ENCODE measurements around the gene HLA-F. TPM values are rescaled to one million over a fixed set of nuclear protein-coding genes. Genes with fewer than 3 reads are reported as not detected.

HLA-F gene
- total RNA-seq, 1 donor from 2014 or later: 736 TPM

DNA sequence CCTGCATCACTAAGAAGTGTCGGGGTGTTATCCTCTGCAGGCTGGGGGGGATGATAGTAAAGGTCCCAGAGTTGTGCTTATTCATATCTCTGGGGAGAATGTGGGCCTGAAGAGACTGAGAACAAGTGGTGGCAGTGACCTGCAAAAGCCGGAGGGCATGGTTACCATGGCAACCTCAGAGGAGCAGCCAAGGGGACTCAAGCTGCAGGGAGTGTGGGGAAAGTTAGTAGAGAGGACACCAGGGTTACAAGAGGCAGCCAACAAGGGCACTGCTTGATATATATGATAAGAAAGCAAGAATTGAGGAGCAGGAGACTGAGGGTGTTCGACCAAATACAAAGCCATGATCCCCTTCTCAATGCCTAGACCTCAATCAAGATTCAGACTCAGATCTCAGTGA lies 46.1 kb downstream of the HLA-F start:
- intact Hi-C loops (cut with micrococcal nuclease): no loop called here

DNA sequence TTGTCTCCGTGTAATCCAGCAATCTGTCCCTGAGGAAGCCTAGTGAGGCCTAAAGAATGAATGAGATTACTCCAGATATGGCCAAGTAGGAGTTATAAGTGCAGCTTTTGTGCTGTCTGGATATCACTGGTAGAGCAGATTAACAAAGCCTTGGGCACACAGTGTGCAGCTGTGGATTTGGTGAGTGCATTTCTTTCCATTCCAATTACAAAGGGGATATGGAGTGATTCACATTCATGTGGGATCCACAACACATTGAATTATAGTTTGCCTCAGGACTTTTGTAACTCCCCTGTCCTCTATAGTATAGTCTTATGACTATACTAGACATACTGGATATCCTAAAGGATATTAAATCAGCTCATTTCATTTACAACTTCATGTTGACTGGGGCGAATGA lies 47.1 kb downstream of the HLA-F start:
- Mint-ChIP-seq H3K4me3 (no peak overlapping the region), H3K36me3 (ENCODE audit: low read depth) (no peaks in the 10 kb centered on the region), H3K27ac (no peak overlapping the region), H3K4me1 (no peaks in the 10 kb centered on the region), H3K27me3 (peaks cover 31% of the 10 kb centered on the region), H3K9me3 (no peaks in the 10 kb centered on the region)
- DNase-seq: no peak
- no peak for ATAC-seq (ENCODE audit: low read depth)
- intact Hi-C loops (cut with micrococcal nuclease): no loop called here
- CTCF ChIA-PET: no interaction called here
- POLR2A ChIA-PET: no interaction called here
- TF ChIP-seq, protein P1, sequence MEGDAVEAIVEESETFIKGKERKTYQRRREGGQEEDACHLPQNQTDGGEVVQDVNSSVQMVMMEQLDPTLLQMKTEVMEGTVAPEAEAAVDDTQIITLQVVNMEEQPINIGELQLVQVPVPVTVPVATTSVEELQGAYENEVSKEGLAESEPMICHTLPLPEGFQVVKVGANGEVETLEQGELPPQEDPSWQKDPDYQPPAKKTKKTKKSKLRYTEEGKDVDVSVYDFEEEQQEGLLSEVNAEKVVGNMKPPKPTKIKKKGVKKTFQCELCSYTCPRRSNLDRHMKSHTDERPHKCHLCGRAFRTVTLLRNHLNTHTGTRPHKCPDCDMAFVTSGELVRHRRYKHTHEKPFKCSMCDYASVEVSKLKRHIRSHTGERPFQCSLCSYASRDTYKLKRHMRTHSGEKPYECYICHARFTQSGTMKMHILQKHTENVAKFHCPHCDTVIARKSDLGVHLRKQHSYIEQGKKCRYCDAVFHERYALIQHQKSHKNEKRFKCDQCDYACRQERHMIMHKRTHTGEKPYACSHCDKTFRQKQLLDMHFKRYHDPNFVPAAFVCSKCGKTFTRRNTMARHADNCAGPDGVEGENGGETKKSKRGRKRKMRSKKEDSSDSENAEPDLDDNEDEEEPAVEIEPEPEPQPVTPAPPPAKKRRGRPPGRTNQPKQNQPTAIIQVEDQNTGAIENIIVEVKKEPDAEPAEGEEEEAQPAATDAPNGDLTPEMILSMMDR (IDR thresholded peaks at IDR 0.05): no peak

More for the DNA sequence above, 46.1 kb downstream of the HLA-F start:
- TF ChIP-seq, protein P1 (IDR thresholded peaks at IDR 0.05): no peak
- H3K9me3 Mint-ChIP-seq: no peaks in the 10 kb centered on the region
- ChIA-PET CTCF (no interaction called here), POLR2A (no interaction called here)
- no peak overlapping the region for H3K27ac Mint-ChIP-seq
- DNase-seq (no peak), ATAC-seq (ENCODE audit: low read depth) (no peak)
- no peaks in the 10 kb centered on the region for H3K4me1 Mint-ChIP-seq
- H3K27me3 Mint-ChIP-seq: peaks cover 22% of the 10 kb centered on the region
- H3K4me3 Mint-ChIP-seq: no peak overlapping the region
- H3K36me3 Mint-ChIP-seq (ENCODE audit: low read depth): no peaks in the 10 kb centered on the region

DNA sequence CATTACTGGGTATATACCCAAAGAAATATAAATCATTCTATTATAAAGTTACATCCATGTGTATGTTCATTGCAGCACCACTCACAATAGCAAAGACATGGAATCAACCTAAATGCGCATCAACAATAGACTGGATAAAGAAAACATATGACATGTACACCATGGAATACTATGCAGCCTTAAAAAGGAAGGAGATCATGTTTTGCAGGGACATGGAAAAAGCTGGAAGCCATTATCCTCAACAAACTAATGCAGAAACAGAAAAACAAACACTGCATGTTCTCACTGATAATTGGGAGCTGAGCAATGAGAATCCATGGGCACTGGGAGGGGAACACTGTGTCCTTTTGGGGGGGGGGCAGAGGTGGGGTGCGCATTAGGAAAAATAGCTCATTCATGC lies 53.5 kb downstream of the HLA-F start:
- peaks cover 54% of the 10 kb centered on the region for H3K27me3 Mint-ChIP-seq
- H3K4me3 Mint-ChIP-seq: no peak overlapping the region
- POLR2A ChIA-PET: no interaction called here
- ATAC-seq (ENCODE audit: low read depth) (no peak), DNase-seq (no peak)
- H3K9me3 Mint-ChIP-seq: peaks cover 7% of the 10 kb centered on the region
- CTCF ChIA-PET: no interaction called here
- H3K27ac Mint-ChIP-seq: no peak overlapping the region
- TF ChIP-seq, protein P1 (IDR thresholded peaks at IDR 0.05): no peak
- H3K4me1 Mint-ChIP-seq: no peaks in the 10 kb centered on the region
- H3K36me3 Mint-ChIP-seq (ENCODE audit: low read depth): no peaks in the 10 kb centered on the region
- intact Hi-C loops (cut with micrococcal nuclease): no loop called here

Other genes with a start within 250 kb of the HLA-F start
- gene MAS1L, start 235.5 kb upstream of the HLA-F start, total RNA-seq: not detected in 2 replicates
- not detected in 2 replicates for gene UBD, start 163.7 kb upstream of the HLA-F start, total RNA-seq
- not detected in 2 replicates for gene OR2H2, start 138.3 kb upstream of the HLA-F start, total RNA-seq
- gene GABBR1, start 90.3 kb upstream of the HLA-F start, total RNA-seq: 88.9 and 117 TPM in 2 replicates
- not detected in 2 replicates for gene MOG, start 66.3 kb upstream of the HLA-F start, total RNA-seq
- 5.2 and 5.5 TPM in 2 replicates for gene ZFP57, start 42.3 kb upstream of the HLA-F start, total RNA-seq
- gene HLA-G, start 104.4 kb downstream of the HLA-F start, total RNA-seq: 5.4 and 8.5 TPM in 2 replicates
- 1,592 and 1,608 TPM in 2 replicates for gene HLA-A, start 219.1 kb downstream of the HLA-F start, total RNA-seq